GM18520 (cell line): Measurements from ENCODE around the gene OR7C2.
"Not testable (repeated sequence)": the region's sequence is repeated elsewhere in the genome, so short reads cannot be mapped to it uniquely, and the experiment has no call there.

Source experiments
- ATAC-seq: cut with Tn5 transposase; IDR thresholded peaks from one replicate; pipeline ENCODE4 v1.9.1; 2021; ENCODE audit not compliant: unreplicated experiment

The OR7C2 gene

DNA sequence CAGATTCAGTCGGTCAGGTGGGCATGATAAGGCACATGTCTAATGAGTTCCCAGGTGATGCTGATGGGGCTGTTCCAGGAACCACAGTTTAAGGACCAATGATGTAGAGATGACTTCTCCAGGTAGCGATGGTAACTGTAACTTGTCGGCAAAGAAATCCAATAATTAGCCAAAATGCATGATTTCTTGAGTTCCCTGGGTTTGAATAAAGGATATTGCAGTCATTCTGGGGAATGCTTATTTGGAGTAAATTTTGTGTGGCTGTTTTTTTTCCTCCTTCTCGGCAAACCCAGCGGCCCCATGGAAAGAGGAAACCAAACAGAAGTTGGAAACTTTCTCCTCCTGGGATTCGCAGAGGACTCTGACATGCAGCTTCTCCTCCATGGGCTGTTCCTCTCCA is at the start of gene OR7C2:
TSS of gene OR7C2 (plus strand) at position 301 of the 400 bp plus-strand sequence. CDS start at position 301, 0 bp downstream.
- ATAC-seq: no peak

DNA sequence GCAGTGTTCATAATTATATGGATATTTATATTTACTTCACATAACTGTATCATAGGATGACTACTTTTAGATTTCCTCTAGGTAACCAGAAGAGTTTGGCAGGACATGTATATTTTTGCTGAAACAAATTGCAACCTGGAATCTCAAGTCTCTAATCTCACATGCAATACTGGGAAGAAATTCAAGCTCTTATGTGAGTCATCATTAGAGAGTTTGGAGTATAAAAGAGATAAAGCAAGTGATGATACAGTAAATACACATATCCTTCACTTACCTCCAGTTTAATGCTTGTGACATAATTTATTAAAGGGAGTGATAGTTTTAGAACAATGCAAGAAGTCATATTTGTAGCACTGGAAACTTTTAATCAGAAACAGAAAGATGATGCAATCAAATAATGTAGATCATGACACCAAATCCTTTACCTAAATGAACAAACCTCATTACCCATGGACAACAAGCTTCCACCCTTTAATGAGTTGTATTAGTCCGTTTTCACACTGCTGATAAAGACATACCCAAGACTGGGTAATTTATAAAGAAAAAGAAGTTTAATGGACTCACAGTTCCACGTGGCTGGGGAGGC is 39.5 kb upstream of the OR7C2 start:
- no peak for ATAC-seq

DNA sequence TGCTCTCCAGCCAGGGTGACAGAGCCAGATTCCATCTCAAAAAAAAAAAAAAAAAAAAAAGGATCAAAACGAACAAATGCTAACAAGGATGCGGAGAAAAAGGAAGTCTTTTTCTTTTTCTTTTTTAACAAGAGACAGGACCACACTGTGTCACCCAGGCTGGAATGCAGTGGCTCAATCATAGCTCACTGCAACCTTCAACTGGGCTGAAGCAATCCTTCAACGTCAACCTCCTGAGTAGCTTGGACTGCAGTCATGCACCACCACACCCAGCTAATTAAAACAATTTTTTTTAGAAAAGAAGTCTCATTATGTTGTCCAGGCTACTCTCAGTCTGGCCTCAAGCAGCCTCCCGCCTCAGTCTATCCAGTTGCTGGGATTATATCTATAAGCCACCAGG is 34.6 kb upstream of the OR7C2 start:
- no peak for ATAC-seq

DNA sequence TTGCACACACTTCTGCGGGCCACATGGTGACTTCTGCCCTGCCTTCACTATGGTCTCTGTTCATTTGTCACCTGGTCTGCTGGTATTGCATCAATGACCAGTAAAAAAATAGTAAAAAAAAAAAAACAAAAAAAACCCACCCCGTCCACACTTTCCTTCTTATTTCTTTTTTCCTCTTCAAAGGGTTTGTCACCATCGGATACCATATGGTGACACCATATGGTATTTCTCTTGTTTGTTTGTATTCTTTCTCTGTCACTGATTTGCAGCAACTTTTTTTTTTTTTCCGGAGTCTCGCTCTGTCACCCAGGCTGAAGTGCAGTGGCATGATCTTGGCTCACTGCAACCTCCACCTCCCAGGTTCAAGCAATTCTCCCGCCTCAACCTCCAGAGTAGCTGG is 26.2 kb upstream of the OR7C2 start:
- ATAC-seq: no peak

DNA sequence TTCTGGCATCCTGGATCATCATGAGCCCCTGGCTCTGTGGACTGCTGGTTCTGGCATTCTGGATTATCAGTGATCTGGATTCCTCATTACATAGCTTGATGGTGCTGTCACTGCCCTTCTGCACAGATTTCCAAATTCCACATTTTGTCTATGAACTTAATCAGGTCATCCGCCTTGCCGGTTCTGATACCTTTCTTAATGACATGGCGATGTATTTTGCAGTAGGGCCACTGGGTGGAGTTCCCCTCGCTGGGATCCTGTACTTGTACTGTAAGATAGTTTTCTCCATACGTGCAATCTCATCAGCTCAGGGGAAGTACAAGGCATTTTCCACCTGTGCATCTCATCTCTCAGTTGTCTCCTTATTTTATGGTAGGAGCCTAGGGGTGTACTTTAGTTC is 24.4 kb upstream of the OR7C2 start:
- no peak for ATAC-seq

DNA sequence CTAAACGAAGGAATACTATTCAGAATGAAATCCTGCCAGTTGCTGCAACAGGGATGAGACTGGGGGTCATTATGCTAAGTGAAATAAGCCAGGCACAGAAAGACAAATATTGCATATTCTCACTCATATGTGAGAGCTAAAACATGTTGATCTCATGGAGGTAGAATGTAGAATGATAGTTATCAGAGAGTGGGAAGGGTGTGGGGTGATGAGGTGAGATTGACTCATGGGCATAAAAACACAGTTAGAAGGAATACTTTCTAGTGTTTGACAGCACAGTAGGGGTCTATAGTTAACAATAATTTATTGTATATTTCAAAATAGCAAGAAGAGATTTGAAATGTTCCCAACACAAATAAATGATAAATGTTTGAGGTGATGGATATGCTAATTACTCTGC is 7.8 kb upstream of the OR7C2 start:
- ATAC-seq: no peak

DNA sequence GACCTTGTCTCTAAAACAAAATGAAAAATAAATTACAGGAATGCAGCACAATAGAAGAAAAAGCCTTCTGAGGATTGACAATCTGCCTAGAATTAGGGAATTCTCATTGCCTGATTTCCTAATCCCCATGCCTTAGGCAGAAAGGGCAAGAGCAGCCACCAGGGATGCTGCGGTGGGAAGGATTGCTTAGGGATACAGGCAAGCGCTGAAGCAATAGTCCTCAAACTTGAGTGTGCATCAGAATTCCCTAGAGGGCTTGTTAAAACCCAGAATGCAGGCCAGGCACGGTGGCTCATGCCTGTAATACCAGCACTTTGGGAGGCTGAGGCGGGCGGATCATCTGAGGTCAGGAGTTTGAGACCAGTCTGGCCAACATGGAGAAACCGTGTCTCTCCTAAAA is 1.0 kb upstream of the OR7C2 start:
- ATAC-seq: no peak

DNA sequence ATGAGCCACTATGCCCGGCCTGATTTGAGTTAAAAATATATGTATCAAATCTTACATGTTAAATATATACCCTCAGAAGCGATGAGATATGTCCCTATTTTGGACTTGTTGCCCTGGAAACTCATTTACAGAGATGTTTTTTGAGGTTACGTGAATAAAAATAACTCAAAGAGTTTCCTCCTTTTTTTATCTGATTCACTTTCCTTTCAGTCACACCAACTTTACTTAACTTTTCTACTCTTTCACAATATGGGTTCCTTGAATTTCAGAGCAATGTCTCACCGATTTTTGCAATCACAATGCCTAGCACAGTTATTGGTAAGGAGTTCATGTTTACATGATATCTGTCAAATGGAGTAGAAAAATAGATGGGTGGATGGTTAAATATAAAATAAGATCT is 2.3 kb downstream of the OR7C2 start:
- ATAC-seq: no peak

DNA sequence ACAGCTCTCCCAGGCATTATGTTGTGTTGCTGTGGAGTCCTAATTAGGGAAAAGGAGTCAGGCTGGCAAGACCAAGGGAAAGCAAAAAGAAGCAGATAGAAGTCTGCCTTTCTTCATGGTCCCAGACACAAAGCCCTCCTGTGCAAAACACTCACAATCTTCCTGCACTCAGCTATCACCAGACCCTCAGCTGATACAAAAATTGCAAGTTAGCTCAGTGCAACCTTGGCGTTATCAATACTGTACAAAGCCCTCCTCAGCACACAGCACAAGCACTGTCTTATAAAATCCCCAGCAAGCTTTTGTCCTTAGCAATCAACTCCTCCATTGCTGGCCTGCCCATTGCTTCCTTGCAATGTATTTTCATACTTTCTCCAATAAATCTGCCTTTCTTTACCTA is 3.2 kb downstream of the OR7C2 start:
- ATAC-seq: no peak

DNA sequence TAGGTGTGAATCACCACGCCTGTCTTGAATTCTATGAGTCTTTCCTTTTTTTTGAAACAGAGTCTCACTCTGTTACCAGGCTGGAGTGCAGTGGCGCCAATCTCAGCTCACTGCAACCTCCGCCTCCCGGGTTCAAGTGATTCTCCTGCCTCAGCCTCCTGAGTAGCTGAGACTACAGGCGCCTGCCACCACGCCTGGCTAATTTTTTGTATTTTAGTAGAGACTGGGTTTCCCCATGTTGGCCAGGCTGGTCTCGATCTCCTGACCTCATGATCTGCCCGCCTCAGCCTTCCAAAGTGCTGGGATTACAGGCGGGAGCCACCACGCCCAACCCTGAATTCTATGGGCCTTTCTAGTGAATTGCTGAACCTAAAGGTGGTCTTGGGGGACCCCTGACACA is 8.1 kb downstream of the OR7C2 start:
- ATAC-seq: not testable (repeated sequence)

DNA sequence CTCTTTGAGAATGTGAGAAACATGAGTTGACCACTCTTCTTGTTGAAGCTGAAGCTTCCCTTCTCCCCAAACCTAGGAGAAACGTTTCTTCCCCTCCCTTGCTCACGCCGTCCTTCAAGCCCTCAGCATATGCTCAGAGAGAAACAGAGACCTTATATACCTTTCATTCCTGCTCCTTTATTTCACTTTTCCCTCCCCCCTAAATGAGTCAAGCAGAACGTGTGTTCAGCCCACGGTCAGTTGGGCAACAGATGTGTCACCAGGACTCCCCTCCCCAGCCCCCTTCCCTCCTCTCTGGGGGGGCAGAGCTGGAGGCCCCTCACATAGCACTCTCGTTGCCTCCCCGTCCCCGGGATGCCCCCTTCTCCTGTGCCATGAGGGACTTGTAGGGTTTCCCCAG is 8.6 kb downstream of the OR7C2 start:
- no peak for ATAC-seq

DNA sequence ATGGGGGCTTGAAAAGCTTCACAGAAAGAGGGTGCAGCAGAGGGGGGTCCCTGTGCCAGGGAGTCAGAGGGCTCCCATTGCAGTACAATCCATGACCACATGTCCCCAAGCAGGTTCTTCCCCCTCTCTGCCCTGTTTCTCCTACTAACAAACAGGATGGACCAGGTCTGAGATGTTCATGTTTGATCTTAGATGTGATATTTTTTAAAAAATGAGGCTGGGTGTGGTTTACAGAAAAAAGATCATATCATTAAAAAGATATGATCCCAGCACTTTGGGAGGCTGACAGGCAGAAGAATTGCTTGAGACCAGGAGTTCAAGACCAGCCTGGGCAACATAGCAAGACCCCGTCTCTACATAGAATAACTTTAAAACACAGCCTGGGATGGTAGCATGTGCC is 9.1 kb downstream of the OR7C2 start:
- ATAC-seq: no peak

DNA sequence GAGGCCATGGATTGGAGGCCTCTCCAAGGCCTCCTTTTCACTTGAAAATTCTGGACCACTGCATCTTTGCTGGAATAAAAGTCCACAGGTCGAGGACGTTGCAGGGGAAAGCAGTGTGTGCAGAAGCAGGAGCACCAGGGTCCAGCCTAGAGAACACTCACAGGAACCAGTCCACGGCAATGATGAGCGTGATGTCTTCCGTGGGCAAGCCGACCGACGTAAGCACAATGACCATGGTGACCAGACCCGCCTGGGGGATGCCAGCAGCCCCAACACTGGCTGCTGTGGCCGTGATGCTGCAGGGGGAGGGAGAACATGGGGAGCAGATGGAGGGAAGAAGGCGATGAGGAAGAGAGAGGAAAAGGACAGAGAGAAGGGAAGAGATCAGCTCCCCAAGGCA is 11.5 kb downstream of the OR7C2 start:
- no peak for ATAC-seq

DNA sequence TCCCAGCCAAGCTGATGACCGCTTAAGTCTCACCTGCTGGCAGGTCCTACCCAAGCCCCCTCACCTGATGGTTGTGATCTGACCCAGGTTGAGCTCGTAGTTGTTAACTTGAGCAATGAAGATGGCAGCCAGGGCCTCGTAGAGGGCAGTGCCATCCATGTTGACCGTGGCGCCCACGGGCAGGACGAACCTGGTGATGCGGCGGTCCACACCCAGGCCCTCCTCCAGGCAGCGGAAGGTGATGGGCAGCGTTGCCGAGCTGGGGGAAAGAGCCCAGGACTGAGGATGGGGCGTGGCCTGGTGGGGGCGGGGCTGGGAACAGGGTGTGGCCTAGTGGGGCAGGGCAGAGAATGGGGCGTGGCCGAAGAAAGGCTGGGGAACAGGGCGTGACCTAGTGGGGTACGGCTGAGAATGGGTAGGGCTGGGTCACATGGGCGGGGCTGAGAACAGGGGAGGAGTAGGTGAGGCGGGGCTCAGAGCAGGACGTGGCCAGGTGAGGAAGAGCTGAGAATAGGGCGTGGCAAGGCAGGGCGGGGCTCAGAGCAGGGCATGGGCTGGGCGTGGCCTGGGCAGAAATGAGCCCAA is 12.9 kb downstream of the OR7C2 start:
- ATAC-seq: no peak

DNA sequence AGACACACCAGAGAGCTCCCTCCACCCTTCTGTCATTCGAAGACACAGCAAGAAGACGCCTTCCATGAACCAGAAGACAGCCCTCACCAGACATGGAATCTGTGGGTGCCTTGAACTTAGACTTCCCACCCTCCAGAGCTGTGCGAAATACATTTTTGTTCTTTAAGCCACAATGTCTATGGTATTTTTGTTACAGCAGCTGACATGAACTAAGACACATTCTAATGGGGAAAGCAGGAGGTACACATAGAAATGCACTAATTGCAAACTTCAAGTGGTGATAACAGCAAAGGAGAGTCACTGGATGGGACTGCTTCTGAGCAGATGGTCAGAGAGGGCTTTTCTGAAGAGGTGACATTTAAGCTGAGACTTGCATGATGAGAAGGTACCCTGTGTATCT is 16.2 kb downstream of the OR7C2 start:
- no peak for ATAC-seq

DNA sequence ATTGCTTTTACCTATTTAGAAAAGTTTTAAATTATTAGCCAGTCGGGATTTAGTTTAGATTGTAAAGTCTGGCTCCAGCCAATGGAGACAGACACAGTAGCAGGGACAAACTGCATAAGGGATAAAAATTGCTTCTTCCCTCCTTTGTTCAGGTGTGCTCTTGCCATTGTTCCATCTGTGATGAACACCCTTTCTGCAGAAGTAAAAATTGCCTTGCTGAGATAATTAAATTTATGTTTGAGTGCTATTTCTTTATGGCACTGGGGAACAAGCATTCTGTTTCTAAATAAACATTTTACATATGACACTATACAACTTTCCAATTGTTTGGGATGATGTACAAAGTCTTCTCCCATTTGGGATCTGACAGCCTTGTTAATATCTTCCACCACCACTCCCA is 18.0 kb downstream of the OR7C2 start:
- no peak for ATAC-seq

DNA sequence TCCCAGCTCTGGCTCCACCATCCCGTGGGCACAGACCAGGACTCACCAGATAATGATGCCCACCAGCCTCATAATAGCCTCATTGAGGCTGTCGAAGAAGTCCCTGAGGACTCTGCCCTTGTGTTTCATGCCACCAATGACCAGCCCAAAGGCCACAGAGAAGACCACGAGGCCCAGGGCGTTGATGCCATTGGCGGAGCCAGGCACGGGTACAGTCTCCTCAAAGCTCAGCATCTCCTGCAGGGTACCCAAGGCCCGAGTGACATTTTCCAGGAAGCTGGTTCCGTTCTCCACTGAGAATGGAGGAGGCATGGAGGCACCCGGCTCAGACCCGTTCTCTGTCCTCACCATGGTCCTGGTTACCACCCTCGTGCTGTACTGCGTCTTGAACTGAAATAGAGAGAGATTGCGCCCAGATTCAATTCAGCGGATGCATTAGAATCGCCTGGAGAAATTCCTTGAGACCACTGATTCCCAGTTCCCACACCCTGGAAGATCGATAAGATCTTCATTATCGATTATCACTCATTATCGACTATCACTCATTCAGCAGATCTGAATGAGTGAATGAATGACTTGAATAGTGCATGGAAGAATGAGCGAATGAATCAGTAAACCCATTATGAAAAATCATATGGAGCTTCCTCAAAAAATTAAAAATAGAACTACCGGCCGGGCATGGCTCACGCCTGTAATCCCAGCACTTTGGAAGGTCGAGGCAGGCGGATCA is 20.8 kb downstream of the OR7C2 start:
- ATAC-seq: no peak

DNA sequence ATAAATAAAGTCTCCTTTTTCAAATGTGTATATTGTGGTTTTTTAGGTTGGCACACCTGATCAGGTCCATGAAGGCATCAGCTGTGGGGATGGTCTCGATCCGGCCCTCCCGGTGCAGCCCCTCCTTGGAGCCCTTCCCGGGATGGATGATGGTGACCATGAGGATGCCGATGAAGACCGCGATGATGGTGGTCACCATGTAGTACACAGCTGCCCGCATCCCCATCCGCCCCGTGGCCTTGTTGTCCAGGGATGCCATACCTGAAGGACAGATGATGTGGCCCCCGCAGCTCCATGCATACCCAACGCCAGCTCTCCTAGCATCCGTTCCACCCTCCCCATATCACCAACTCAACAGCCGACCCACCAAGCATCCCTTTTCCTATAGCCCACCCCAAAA is 27.0 kb downstream of the OR7C2 start:
- no peak for ATAC-seq

DNA sequence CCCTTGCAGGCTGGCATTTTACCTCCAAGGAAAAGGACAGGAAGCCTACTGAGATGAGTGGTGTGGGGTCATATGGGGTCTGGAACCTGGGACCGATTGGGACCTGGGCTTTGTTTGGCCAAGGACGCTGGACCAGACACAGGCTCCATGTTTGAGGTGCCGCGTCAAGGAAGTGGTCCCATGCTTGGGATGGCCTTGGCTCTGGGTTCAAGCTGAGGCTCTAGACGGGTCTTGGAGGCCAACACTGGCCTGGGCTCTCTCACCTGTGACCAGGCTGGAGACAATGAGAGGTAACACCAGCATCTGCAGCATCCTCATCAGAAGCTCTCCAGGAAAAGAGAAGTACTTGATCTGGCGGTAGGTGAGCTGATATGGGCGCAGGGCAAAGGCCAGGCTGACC is 30.2 kb downstream of the OR7C2 start:
- ATAC-seq: no peak

DNA sequence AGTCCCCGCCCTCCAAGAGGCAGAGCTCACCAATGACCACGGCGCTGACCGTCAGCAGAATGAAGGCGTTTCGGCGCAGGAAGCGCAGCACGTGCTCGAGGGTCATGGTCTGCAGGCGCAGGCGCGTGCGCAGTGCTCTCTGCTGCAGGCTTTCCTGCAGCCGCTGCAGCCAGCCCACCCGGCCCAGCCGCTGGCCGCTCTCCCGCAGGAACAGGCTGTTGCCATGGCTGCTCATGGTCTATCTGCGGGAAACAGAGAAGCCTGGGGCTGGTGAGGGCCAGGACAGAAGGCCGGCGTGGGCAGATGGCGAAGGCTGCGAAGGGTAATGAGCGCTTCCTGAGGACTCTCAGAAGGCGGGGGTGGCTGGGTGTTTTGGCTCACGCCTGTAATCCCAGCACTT is 31.4 kb downstream of the OR7C2 start:
- no peak for ATAC-seq

DNA sequence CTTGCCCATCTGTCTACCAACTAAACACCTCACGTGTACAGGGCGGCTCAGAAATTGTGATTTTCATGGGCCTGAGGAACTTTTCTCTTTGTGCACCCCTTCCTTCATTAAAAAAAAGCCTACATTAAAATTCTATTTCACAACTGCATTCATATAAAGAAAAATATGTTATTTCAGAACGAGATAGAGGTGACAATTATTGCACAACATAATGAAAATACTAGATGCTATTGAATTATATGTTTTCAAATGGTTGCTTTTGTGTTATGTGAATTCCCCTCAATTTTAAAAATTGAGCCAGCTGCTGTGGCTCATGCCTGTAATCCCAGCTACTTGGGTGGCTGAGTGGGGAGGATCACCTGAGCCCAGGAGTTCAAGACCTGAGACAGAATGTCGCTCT is 33.2 kb downstream of the OR7C2 start:
- ATAC-seq: no peak

DNA sequence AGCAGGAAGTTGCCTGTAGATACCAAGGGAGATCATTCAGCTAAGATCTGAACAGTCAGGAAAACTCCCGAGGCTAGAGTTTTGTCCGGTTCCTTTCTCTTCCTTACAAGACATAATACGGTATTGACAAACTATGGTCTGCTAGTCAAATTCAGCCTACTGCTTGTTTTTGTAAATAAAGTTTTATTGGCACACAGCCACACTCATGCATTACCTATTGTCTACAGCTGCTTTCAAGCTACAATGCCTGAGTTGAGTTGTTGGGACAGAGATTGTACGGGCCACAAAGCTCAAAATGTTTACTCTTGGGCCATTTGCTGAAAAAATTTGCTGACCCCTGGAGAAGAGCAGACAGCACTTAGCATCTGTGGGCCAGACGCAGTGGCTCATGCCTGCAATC is 35.8 kb downstream of the OR7C2 start:
- ATAC-seq: no peak
